22Rv1 (cell line): ENCODE measurements around the gene FN1.

Experiments
- CTCF ChIP-seq: fragments of 450-650 bp; IDR thresholded peaks from 2 replicates; pipeline ENCODE4 v1.5.1; 2017; ENCODE audit warnings: mild to moderate bottlenecking
- ZFX ChIP-seq: fragments of 450-650 bp; IDR thresholded peaks from 2 replicates; pipeline ENCODE4 v1.6.1; 2017; ENCODE audit warnings: antibody characterized with exemption, borderline replicate concordance

GRCh38 chr2:215416656-215417055 lies 19.2 kb downstream of the FN1 start:
- TF ChIP-seq CTCF (no peak), ZFX (no peak)
